HCT116 (cell line): ENCODE results near the gene KCNIP3. TPM values are rescaled to one million over a fixed set of nuclear protein-coding genes. Genes with fewer than 3 reads are reported as not detected.

Experiments used
- ATAC-seq: fragments of 200-7000 bp; cut with Tn5 transposase; 2 replicates; pipeline ENCODE4 v1.9.1; 2020; ENCODE audit warnings: mild to moderate bottlenecking, moderate library complexity
- BruUV-seq: library from RNA; stranded (reverse); fragments of 400-500 nt; replicated peaks from 2 replicates; lab custom pipeline; 2021; lab: Mats Ljungman, UMichigan
- CTCF ChIA-PET: fragments of 300-600 bp; sonication (Branson Sonifier 250); formaldehyde crosslinking; loops from one replicate; lab custom pipeline; 2021; ENCODE audit warnings: antibody characterized with exemption; lab: Charles Lee
- POLR2A ChIA-PET: fragments of 300-600, 350-600 bp; sonication (Branson Sonifier 250); formaldehyde crosslinking; loops from one replicate; lab custom pipeline; 2021; ENCODE audit warnings: antibody characterized with exemption; lab: Charles Lee
- RAD21 ChIA-PET, 2 experiments: fragments of 300-600 bp; sonication (Branson Sonifier 250); formaldehyde crosslinking; loops; one replicate each; lab custom pipeline; 2023; ENCODE audit warnings: low total read pairs in 2 of 2; ENCODE audit not compliant: uncharacterized antibody in 2 of 2, unreplicated experiment in 2 of 2, low non-redundant PET in 1 of 2; lab: Charles Lee
- DNase-seq: peaks from one replicate; pipeline ENCODE4 v3.0.0-alpha.2; 2010; ENCODE audit warnings: low read depth, low spot score
- H2AFZ ChIP-seq: fragments of 200-600 bp; shearing (Covaris generic), sonication (generic); 2 replicates; pipeline ENCODE4 v1.6.1; 2017; ENCODE audit warnings: low read depth, mixed run types, mixed read lengths, antibody characterized with exemption, low read length; ENCODE audit not compliant: poor library complexity, severe bottlenecking
- H3K27ac ChIP-seq: 2 replicates; pipeline ENCODE4 v1.5.1; 2012; ENCODE audit warnings: low read depth, low read length
- H3K27me3 ChIP-seq: fragments of 200-600 bp; sonication (generic); 2 replicates; pipeline ENCODE4 v1.6.1; 2016; ENCODE audit warnings: mixed run types, low read length, mixed read lengths; ENCODE audit not compliant: insufficient read depth
- H3K36me3 ChIP-seq, 2 experiments: fragments of 200-500 bp in 1 of 2; fragments of 200-600 bp in 1 of 2; sonication (Bioruptor generic) in 1 of 2; sonication (generic) in 1 of 2; 2 replicates each; pipeline versions ENCODE4 v1.5.1 to v1.6.1; 2014 to 2016; ENCODE audit warnings: low read length in 2 of 2, inconsistent platforms in 1 of 2, mixed read lengths in 1 of 2, mixed run types in 1 of 2; ENCODE audit not compliant: insufficient read depth in 2 of 2, control insufficient read depth in 1 of 2
- H3K4me1 ChIP-seq, 2 experiments: fragments of 200-600 bp in 1 of 2; sonication (generic) in 1 of 2; 2 replicates each; pipeline versions ENCODE4 v1.5.1 to v1.6.1; 2012 to 2017; ENCODE audit warnings: low read length in 2 of 2, inconsistent platforms in 1 of 2, mild to moderate bottlenecking in 1 of 2, mixed read lengths in 1 of 2, mixed run types in 1 of 2, moderate library complexity in 1 of 2; ENCODE audit not compliant: insufficient read depth in 2 of 2, control insufficient read depth in 1 of 2
- H3K4me2 ChIP-seq: fragments of 200-600 bp; sonication (generic); 2 replicates; pipeline ENCODE4 v1.6.1; 2017; ENCODE audit warnings: mixed run types, low read length, mixed read lengths
- H3K4me3 ChIP-seq, 2 experiments: fragments of 200-600 bp in 1 of 2; sonication (generic) in 1 of 2; replicated peaks in 1 of 2; 2 replicates each; pipeline ENCODE4 v1.5.1; 2011 to 2016; ENCODE audit warnings: low read length in 2 of 2, control low read depth in 1 of 2, low read depth in 1 of 2, mild to moderate bottlenecking in 1 of 2, mixed read lengths in 1 of 2, mixed run types in 1 of 2
- H3K79me2 ChIP-seq: fragments of 200-600 bp; sonication (generic); 2 replicates; pipeline ENCODE4 v1.6.1; 2017; ENCODE audit warnings: mild to moderate bottlenecking, mixed run types, low read length, moderate library complexity, mixed read lengths; ENCODE audit not compliant: insufficient read depth
- H3K9ac ChIP-seq: fragments of 200-600 bp; sonication (generic); 2 replicates; pipeline ENCODE4 v1.6.1; 2016; ENCODE audit warnings: low read length, mixed read lengths
- H3K9me2 ChIP-seq: fragments of 200-600 bp; sonication (generic), shearing (Covaris generic); 2 replicates; pipeline ENCODE4 v1.6.1; 2017; ENCODE audit warnings: mixed run types, mild to moderate bottlenecking, moderate library complexity; ENCODE audit not compliant: insufficient read depth
- H3K9me3 ChIP-seq, 2 experiments: fragments of 200-500 bp in 1 of 2; fragments of 200-600 bp in 1 of 2; sonication (Bioruptor generic) in 1 of 2; sonication (generic) in 1 of 2; 2 replicates each; pipeline ENCODE4 v1.6.1; 2014 to 2017; ENCODE audit warnings: low read length in 2 of 2, mixed read lengths in 2 of 2, inconsistent platforms in 1 of 2, low read depth in 1 of 2, mild to moderate bottlenecking in 1 of 2, mixed run types in 1 of 2, moderate library complexity in 1 of 2; ENCODE audit not compliant: control insufficient read depth in 1 of 2, insufficient read depth in 1 of 2
- H4K20me1 ChIP-seq: fragments of 200-600 bp; sonication (generic), shearing (Covaris generic); 2 replicates; pipeline ENCODE4 v1.6.1; 2017; ENCODE audit warnings: mixed run types, mild to moderate bottlenecking, moderate library complexity; ENCODE audit not compliant: insufficient read depth
- CEBPB ChIP-seq: IDR thresholded peaks from 2 replicates; pipeline ENCODE4 v1.6.1; 2012; ENCODE audit warnings: low read depth
- ELF1 ChIP-seq: IDR thresholded peaks from 2 replicates; pipeline ENCODE4 v1.6.1; 2012; ENCODE audit warnings: low read depth, borderline replicate concordance
- FOSL1 ChIP-seq: IDR thresholded peaks from 2 replicates; pipeline ENCODE4 v1.6.1; 2012; ENCODE audit warnings: low read depth
- JUND ChIP-seq: IDR thresholded peaks from 2 replicates; pipeline ENCODE4 v1.6.1; 2012
- POLR2A ChIP-seq: IDR thresholded peaks from 2 replicates; pipeline ENCODE4 v1.7.0; 2011; ENCODE audit warnings: borderline replicate concordance; ENCODE audit not compliant: insufficient read depth, insufficient read length; ENCODE audit errors: extremely low read depth
- SP1 ChIP-seq: IDR thresholded peaks from 2 replicates; pipeline ENCODE4 v1.6.1; 2012; ENCODE audit warnings: low read depth
- YY1 ChIP-seq: IDR thresholded peaks from 2 replicates; pipeline ENCODE4 v1.6.1; 2011; ENCODE audit warnings: low read length, low read depth, moderate library complexity, mild to moderate bottlenecking; ENCODE audit not compliant: insufficient replicate concordance; ENCODE audit errors: extremely low read depth
- ZFX ChIP-seq: fragments of 450-650 bp; IDR thresholded peaks from 2 replicates; pipeline ENCODE4 v1.6.1; 2017
- ZNF274 ChIP-seq: fragments of 200-500 bp; sonication (Bioruptor generic); IDR thresholded peaks from 2 replicates; pipeline ENCODE4 v1.6.1; 2014; ENCODE audit warnings: mild to moderate bottlenecking, low read depth, low read length, inconsistent platforms
- intact Hi-C: fragments of 100-400 bp; cut with micrococcal nuclease; formaldehyde crosslinking; loops from 2 replicates; pipeline ENCODE4 v1.10.0; 2022
- total RNA-seq: library from RNA; stranded (reverse); gene quantifications from one replicate; pipeline ENCODE4 v1.2.1, GENCODE V29; 2021; ENCODE audit not compliant: unreplicated experiment
- TF ChIP-seq, protein P1 (sequence below): IDR thresholded peaks from 2 replicates; pipeline ENCODE4 v1.6.1; 2011; ENCODE audit warnings: mild to moderate bottlenecking, low read length, moderate library complexity; ENCODE audit not compliant: insufficient replicate concordance; ENCODE audit errors: extremely low read depth

Gene KCNIP3
- total RNA-seq, 1 experiment from 2014 or later: 3.1 TPM

DNA sequence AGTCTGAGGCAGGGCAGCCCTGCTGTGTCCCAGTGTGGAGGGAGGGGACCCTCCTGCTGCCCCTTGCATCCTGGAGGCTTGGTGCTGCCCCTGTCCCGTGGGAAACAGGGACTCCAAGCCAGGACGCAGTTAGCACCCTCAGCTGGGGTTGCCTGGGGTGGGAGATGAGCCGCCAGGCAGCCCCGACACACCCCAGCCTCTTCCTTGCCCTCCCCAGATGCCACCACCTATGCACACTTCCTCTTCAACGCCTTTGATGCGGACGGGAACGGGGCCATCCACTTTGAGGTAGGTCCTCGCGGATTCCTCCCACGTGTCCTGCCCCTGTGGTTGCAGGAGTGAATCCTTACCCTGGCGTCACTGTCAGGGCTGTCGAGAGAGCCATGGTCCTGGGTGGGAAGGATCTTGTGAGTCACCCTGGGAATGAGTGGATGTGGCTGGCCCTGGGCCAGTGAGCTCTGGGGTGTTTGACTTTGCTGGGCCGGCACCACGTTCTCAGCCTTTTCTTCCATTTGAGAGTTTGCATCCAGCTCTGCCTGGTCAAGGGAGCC is 77.8 kb downstream of the KCNIP3 start:
- TF ChIP-seq POLR2A (no peak), YY1 (no peak), ZNF274 (no peak), CEBPB (no peak), SP1 (no peak), ELF1 (no peak), JUND (no peak), ZFX (no peak), FOSL1 (no peak)
- TF ChIP-seq, protein P1, sequence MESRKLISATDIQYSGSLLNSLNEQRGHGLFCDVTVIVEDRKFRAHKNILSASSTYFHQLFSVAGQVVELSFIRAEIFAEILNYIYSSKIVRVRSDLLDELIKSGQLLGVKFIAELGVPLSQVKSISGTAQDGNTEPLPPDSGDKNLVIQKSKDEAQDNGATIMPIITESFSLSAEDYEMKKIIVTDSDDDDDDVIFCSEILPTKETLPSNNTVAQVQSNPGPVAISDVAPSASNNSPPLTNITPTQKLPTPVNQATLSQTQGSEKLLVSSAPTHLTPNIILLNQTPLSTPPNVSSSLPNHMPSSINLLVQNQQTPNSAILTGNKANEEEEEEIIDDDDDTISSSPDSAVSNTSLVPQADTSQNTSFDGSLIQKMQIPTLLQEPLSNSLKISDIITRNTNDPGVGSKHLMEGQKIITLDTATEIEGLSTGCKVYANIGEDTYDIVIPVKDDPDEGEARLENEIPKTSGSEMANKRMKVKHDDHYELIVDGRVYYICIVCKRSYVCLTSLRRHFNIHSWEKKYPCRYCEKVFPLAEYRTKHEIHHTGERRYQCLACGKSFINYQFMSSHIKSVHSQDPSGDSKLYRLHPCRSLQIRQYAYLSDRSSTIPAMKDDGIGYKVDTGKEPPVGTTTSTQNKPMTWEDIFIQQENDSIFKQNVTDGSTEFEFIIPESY: no peak
- Histone ChIP-seq H3K36me3 (no peaks in the 10 kb centered on the region), H4K20me1 (no peaks in the 10 kb centered on the region), H3K9me3 (no peaks in the 10 kb centered on the region), H3K9ac (no peak overlapping the region), H3K4me3 (no peak overlapping the region), H3K79me2 (no peaks in the 10 kb centered on the region), H3K4me1 (peaks cover 0 to 3% of the 10 kb centered on the region in 2 experiments; a peak in 1 of 4 replicates), H3K4me2 (no peak overlapping the region), H3K27ac (no peak overlapping the region), H2AFZ (no peak overlapping the region), H3K27me3 (no peaks in the 10 kb centered on the region), H3K9me2 (no peaks in the 10 kb centered on the region)
- no peak for ATAC-seq
- intact Hi-C loops: no loop called here
- BruUV-seq: no TSS peak
- ChIA-PET RAD21 (no interaction called here), CTCF (no interaction called here), POLR2A (no interaction called here)
- DNase-seq: no peak
